Activated naive CD4-positive, alpha-beta T cell treated with anti-CD3 and anti-CD28 coated beads for 36 hours (primary cell): Measurements from ENCODE around the gene WDR35. TPM values are rescaled to one million over a fixed set of nuclear protein-coding genes. Genes with fewer than 3 reads are reported as not detected.

Experiments used
- CTCF ChIA-PET: fragments of 350-600 bp; sonication (Branson Sonifier 250); formaldehyde crosslinking; loops from one replicate; lab custom pipeline; 2021; ENCODE audit warnings: antibody characterized with exemption; lab: Charles Lee
- DNase-seq: peaks from one replicate; pipeline ENCODE4 v3.0.0-alpha.2; 2020
- H3K27ac Mint-ChIP-seq: one replicate; pipeline ENCODE4 v1.8.0; 2021; ENCODE audit warnings: mild to moderate bottlenecking, mixed read lengths
- H3K27me3 Mint-ChIP-seq: one replicate; pipeline ENCODE4 v1.8.0; 2021; ENCODE audit warnings: low read depth, mixed read lengths
- H3K36me3 Mint-ChIP-seq: one replicate; pipeline ENCODE4 v1.8.0; 2021; ENCODE audit warnings: low read depth, mixed read lengths
- H3K4me1 Mint-ChIP-seq: one replicate; pipeline ENCODE4 v1.8.0; 2021; ENCODE audit warnings: low read depth, mixed read lengths
- H3K4me3 Mint-ChIP-seq: one replicate; pipeline ENCODE4 v1.8.0; 2021; ENCODE audit warnings: mild to moderate bottlenecking, moderate library complexity, mixed read lengths
- H3K9me3 Mint-ChIP-seq: one replicate; pipeline ENCODE4 v1.8.0; 2021; ENCODE audit warnings: mixed read lengths
- intact Hi-C: fragments of 100-400 bp; cut with micrococcal nuclease; formaldehyde crosslinking; loops from one replicate; pipeline ENCODE4 v1.15.1; 2023
- total RNA-seq, 2 experiments: library from RNA; stranded (reverse); gene quantifications; one replicate each; pipeline ENCODE4 v1.2.3, GENCODE V29; 2021

Gene WDR35
- total RNA-seq, 2 experiments from 2014 or later, result 4.3 to 4.4 TPM

DNA sequence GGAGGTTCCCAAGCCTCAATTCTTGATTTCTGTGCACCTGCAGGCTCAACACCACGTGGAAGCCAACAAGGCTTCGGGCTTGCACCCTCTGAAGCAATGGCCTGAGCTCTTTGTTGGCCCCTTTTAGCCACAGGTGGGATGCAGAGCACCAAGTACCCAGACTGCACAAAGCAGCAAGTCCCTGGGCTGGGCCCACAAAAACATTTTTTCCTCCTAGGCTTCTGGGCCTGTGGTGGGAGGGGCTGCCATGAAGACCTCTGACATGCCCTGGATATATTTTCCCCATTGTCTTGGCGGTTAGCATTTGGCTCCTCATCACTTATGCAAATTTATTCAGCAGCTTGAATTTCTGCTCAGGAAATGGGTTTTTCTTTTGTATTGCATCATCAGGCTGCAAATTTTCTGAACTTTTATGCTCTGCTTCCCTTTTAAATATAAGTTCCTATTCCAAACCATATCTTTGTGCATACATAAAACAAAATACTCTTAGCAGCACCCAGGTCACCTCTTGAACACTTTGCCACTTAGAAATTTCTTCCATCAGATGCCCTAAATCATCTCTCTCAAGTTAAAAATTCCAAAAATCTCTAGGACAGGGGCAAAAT is 31.6 kb upstream of the WDR35 start:
- H3K9me3 Mint-ChIP-seq, result peaks cover 23% of the 10 kb centered on the region
- no peaks in the 10 kb centered on the region for H3K27me3 Mint-ChIP-seq
- no peak overlapping the region for H3K27ac Mint-ChIP-seq
- peaks cover 8% of the 10 kb centered on the region for H3K36me3 Mint-ChIP-seq
- CTCF ChIA-PET, result no interaction called here
- no peaks in the 10 kb centered on the region for H3K4me1 Mint-ChIP-seq
- DNase-seq, result no peak
- intact Hi-C loops, result no loop called here
- H3K4me3 Mint-ChIP-seq, result no peak overlapping the region

DNA sequence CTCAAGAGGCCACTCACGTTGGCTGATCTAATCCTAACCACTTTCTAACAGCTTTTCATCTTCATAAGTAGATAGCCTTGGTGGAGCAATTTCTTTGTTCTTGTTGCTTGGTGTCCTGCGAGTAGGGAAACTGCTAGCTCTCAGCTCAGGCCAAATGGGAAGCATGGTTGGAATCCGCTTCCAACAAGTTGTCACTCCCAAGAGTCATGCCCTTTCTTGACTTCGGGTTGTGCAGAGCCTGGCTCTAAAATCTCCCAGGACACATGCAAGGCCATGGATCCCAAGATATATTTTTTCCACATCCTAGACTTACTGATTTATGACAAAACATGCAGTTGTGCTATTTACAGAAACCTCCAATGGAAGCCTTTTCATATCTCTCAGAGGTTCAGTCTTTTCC is 29.8 kb upstream of the WDR35 start:
- intact Hi-C loops, result loop anchor here (10.0 kb wide), 2 partner anchors 205 to 625 kb away; partner anchors contain the start of gene SDC1
- no peak overlapping the region for H3K27ac Mint-ChIP-seq
- no peaks in the 10 kb centered on the region for H3K4me1 Mint-ChIP-seq
- H3K4me3 Mint-ChIP-seq, result no peak overlapping the region
- H3K27me3 Mint-ChIP-seq, result peaks cover 2% of the 10 kb centered on the region
- DNase-seq, result no peak
- CTCF ChIA-PET, result no interaction called here
- H3K36me3 Mint-ChIP-seq, result peaks cover 8% of the 10 kb centered on the region
- peaks cover 23% of the 10 kb centered on the region for H3K9me3 Mint-ChIP-seq

DNA sequence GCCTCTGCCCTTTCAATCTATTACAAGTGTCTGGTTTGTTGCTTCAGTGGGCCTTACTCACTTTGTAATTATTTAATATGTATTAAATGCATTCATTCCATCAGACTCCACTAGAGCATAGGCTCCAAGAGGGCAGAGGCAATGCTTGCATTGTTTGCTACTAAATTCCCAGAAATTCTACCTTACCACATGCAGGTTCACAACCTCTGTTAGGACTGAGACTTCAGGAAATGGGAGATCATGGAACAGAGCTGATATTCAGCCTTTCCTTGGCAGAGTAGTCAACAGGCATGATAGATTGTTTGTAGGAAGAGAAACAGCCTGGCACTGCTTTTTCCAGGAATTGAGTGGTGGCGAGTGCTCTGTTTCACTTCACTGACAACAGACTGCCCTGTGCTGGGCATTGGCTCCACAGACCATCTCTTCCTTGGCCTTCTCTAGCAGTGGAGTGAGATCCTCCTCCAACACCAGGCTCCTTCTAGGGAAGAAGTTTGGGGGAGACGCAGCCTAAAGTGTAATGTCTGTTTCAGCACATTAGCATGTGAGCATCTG is 28.8 kb upstream of the WDR35 start:
- H3K9me3 Mint-ChIP-seq, result peaks cover 23% of the 10 kb centered on the region
- no peak for DNase-seq
- H3K27ac Mint-ChIP-seq, result no peak overlapping the region
- H3K36me3 Mint-ChIP-seq, result peaks cover 7% of the 10 kb centered on the region
- H3K4me3 Mint-ChIP-seq, result no peak overlapping the region
- CTCF ChIA-PET, result no interaction called here
- no peaks in the 10 kb centered on the region for H3K4me1 Mint-ChIP-seq
- intact Hi-C loops, result loop anchor here (10.0 kb wide), 2 partner anchors 206 to 626 kb away; partner anchors contain the start of gene SDC1
- H3K27me3 Mint-ChIP-seq, result peaks cover 6% of the 10 kb centered on the region

DNA sequence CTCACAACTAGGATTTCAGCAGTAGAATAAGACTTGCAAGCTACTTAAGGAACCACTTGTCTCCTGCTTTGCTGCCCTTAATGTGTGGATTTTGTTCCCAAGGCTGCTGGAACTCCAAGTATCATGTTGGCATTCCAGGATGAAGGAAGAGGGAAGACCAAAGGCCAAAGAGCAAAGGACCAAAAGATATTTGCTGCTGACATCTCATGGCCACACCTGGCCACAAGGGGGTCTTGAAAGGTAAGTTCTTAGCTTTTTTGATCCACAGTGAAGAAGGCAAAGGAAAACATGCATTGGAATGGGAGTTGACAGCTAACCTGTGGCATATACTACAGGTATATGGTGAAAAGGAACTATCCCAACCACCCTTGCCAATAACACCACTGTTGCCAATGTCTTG is 26.4 kb upstream of the WDR35 start:
- H3K36me3 Mint-ChIP-seq, result peaks cover 4% of the 10 kb centered on the region
- no peak overlapping the region for H3K4me3 Mint-ChIP-seq
- intact Hi-C loops, result loop anchor here (10.0 kb wide), 2 partner anchors 208 to 628 kb away; partner anchors contain the start of gene SDC1
- CTCF ChIA-PET, result interaction anchor here (0.6 to 3.6 kb wide), 16 partner anchors 11 to 222 kb away, joined by 3 to 27 read pairs (median 6); partner anchors contain the start of gene WDR35
- peaks cover 11% of the 10 kb centered on the region for H3K9me3 Mint-ChIP-seq
- peaks cover 8% of the 10 kb centered on the region for H3K4me1 Mint-ChIP-seq
- no peak for DNase-seq
- no peak overlapping the region for H3K27ac Mint-ChIP-seq
- H3K27me3 Mint-ChIP-seq, result peaks cover 21% of the 10 kb centered on the region

DNA sequence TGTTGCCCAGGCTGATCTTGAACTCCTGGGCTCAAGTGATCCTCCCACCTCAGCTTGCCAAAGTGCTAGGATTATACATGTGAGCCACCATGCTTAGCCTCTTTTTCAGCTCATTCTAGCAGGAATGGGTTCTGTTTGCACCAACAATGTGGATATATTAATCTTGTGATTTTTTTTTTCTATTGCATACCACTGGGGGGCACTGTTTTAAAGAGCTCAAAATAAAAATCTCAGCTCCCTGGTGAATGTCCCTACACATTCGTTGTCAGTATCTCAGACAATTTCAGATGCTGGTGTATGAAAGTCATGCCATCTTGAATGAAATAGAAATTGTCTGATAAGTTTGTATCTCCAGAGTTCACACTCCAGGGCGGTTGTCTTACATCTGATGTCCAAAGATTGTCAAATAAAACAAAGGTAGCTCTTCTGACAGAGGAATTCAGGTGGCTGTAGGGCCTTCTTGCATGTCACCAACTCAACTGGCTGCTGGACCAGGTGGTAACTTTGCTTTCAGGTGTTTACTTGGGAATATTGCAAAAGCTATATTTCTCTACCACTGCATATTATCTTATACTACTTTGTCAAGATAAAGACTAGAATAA is 25.7 kb upstream of the WDR35 start:
- no peak overlapping the region for H3K4me3 Mint-ChIP-seq
- peaks cover 28% of the 10 kb centered on the region for H3K27me3 Mint-ChIP-seq
- intact Hi-C loops, result loop anchor here (1.0 to 10.0 kb wide), 5 partner anchors 35 to 629 kb away; partner anchors contain the start of gene SDC1
- CTCF ChIA-PET, result interaction anchor here (0.5 to 3.6 kb wide), 42 partner anchors 8 to 1574 kb away, joined by 3 to 27 read pairs (median 4); partner anchors contain the start of gene WDR35
- no peak for DNase-seq
- H3K36me3 Mint-ChIP-seq, result peaks cover 1% of the 10 kb centered on the region
- peaks cover 6% of the 10 kb centered on the region for H3K9me3 Mint-ChIP-seq
- H3K27ac Mint-ChIP-seq, result no peak overlapping the region
- H3K4me1 Mint-ChIP-seq, result peaks cover 8% of the 10 kb centered on the region

DNA sequence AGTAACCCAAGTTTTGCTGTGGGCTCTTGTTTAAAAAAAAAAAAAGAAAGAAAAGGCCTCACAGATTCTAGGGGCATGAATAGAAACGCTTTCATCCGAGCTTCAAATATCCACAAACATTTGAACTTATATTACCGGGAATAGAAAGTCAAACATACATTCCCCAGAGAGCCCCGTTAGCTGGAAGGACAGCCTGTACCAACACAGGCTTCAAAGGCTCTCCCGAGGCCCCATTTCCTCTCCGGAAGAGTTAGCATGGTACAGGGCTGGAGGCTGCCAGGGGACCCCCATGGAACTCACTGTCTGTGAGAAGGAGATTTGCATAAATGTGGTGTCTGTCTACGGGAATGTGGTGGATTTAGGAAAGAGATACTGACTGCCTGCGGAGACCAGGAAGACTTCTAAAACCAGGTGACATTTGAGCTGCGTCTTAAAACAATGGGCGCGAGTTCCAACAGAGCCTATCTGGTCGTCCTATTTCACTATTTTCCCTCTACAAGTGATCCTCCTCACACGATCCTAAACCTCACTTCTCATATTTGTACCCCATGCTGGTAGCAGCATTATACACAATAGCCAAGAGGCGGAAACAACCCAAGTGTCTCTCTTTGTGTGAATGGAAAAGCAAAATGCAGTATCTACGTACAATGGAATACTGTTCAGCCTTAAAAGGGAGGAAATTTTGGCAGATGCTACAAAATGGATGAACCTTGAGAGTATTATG is 23.4 kb upstream of the WDR35 start:
- no peak for DNase-seq
- Mint-ChIP-seq H3K27me3 (peaks cover 28% of the 10 kb centered on the region), H3K4me3 (peak overlapping the region; percentile 55), H3K27ac (no peak overlapping the region), H3K9me3 (no peaks in the 10 kb centered on the region), H3K4me1 (peaks cover 8% of the 10 kb centered on the region), H3K36me3 (no peaks in the 10 kb centered on the region)
- intact Hi-C loops, result loop anchor here (10.0 kb wide), 2 partner anchors 212 to 632 kb away; partner anchors contain the start of gene SDC1
- CTCF ChIA-PET, result interaction anchor here (0.6 to 3.6 kb wide), 6 partner anchors 11 to 1564 kb away, joined by 3 to 27 read pairs (median 4); no protein-coding TSS in a partner anchor

DNA sequence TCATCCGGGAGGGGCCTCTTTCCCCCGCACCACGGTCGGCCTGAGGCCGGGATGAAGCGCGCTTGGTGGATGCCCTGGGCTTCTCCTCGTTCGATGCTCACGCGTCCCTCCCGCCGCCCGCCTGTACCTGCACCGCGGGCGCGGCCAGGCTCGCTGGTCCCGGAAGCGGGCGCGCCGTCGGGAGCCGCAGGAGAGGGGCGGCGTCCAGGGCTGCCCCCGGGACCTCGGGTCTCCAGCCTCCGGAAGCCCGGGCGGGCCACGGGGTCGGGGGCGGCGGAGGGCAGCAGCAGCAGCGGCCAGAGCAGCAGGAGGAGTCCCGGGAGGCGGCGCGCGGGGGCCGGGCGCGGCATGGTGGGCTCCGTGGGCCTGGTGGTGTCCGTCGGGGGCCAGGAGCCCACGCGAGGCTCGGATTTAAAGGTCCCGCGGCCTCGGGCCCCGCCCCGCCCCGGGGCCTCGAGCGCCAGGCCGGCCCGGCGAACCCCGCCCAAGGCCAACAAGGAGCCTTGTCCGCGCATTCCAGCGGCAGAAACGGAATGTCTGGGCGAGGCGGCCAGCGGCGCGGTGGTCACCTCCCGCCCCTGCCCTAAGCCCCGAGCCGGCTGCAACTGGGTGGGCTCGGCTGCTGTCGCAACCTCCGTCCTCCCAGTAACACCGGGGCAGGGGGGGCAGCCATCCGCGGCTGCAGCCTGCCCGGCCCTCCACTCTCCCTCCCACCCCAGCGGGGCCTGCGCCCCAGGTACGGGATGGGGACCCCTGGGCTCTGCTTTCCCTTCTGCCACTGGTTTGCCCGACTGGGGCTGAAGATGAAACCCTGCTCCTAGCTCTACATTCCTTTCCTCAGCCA is 22.6 kb upstream of the WDR35 start, which contains the start of gene MATN3:
Gene MATN3 (minus strand): TSS at position 387 of the 844 bp plus-strand sequence. CDS start 37 bp downstream, at position 350.
- CTCF ChIA-PET, result interaction anchor here (0.6 to 1.6 kb wide), 2 partner anchors 10 to 1563 kb away, joined by 4 read pairs; no protein-coding TSS in a partner anchor
- peak within 1 kb of the TSS; percentile 62 for H3K4me3 Mint-ChIP-seq
- H3K36me3 Mint-ChIP-seq, result no peaks in the 10 kb centered on the region
- intact Hi-C loops, result loop anchor here (10.0 kb wide), 2 partner anchors 212 to 632 kb away; partner anchors contain the start of gene SDC1
- H3K9me3 Mint-ChIP-seq, result no peaks in the 10 kb centered on the region
- DNase-seq, result peak; percentile 11
- peaks cover 31% of the 10 kb centered on the region for H3K27me3 Mint-ChIP-seq
- no peak within 1 kb of the TSS for H3K27ac Mint-ChIP-seq
- H3K4me1 Mint-ChIP-seq, result peaks cover 8% of the 10 kb centered on the region

DNA sequence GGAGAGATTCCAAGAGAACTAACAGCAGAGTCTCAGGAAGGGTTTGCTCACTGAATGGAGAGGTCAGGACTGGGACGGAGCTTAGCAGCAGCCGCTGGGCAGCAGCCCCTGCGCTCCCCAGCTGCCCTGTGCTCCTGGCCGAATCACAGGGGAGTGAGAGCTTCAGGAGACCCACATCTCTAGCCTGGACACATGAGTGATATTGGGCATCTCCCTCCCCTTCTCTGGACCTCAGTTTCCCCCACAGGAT is 22.1 kb upstream of the WDR35 start:
- CTCF ChIA-PET, result no interaction called here
- H3K27ac Mint-ChIP-seq, result no peak overlapping the region
- no peak for DNase-seq
- peaks cover 32% of the 10 kb centered on the region for H3K27me3 Mint-ChIP-seq
- H3K36me3 Mint-ChIP-seq, result no peaks in the 10 kb centered on the region
- H3K9me3 Mint-ChIP-seq, result no peaks in the 10 kb centered on the region
- intact Hi-C loops, result loop anchor here (10.0 kb wide), 2 partner anchors 213 to 633 kb away; partner anchors contain the start of gene SDC1
- peaks cover 8% of the 10 kb centered on the region for H3K4me1 Mint-ChIP-seq
- H3K4me3 Mint-ChIP-seq, result peak overlapping the region; percentile 62

DNA sequence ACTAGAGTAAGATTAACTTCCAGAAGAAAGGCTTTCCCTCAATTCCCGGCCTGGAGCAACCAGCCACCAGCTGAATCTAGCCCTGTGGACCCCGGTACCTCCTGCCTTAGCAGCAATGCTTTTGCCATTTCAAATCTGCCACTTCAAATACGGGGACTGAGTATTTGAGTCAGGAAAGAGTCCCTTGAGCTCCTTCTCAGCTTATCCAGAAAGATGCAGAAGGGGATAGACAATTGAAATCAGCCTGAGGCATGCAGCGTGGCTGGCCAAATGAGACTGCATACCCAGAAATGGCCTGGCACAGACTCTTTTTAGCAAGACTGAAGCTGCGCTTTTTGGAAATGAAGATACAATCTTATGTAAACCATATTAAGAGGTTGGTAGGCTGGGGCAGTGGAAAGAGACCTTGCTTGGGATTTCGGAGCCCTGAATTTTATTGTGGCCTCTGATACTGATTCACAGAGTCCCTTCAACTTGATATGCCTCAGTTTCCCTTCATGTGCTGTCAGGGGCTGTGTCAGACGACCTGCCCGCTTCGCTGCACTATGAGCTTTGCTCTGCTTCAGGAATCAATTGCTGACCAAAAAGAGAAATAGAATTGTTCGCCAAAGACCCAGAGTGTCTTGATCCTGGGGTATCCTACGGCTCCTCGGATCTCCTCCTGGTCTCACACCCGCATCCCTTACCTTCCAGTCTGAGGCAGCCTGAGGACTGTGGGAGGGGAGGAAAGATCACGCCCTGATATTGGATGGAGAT is 21.5 kb upstream of the WDR35 start:
- peaks cover 8% of the 10 kb centered on the region for H3K4me1 Mint-ChIP-seq
- DNase-seq, result no peak
- H3K4me3 Mint-ChIP-seq, result peak overlapping the region; percentile 62
- intact Hi-C loops, result loop anchor here (10.0 kb wide), 2 partner anchors 213 to 633 kb away; partner anchors contain the start of gene SDC1
- H3K36me3 Mint-ChIP-seq, result no peaks in the 10 kb centered on the region
- CTCF ChIA-PET, result interaction anchor here (0.7 kb wide), 1 partner anchor 9 kb away, joined by 3 read pairs; no protein-coding TSS in a partner anchor
- no peak overlapping the region for H3K27ac Mint-ChIP-seq
- H3K27me3 Mint-ChIP-seq, result peaks cover 32% of the 10 kb centered on the region
- H3K9me3 Mint-ChIP-seq, result no peaks in the 10 kb centered on the region

DNA sequence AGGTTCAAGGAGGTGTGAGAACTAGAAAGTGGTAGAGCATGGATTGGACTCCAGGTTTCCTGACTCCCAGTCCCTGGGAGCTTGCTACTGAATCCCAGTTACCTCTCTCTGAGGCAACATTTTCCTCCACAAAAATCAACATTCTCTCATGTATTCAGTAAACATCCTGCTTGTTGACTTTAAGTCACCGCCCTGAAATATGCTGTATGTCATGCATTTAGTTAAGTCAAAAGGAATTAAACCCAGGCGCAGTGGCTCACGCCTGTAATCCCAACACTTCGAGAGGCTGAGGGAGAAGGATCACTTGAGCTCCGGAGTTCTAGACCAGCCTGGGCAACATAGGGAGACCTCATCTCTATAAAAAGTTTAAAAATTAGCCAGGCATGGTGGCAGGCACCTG is 18.8 kb upstream of the WDR35 start:
- intact Hi-C loops, result no loop called here
- no peak overlapping the region for H3K4me3 Mint-ChIP-seq
- CTCF ChIA-PET, result no interaction called here
- H3K9me3 Mint-ChIP-seq, result no peaks in the 10 kb centered on the region
- peaks cover 26% of the 10 kb centered on the region for H3K27me3 Mint-ChIP-seq
- H3K4me1 Mint-ChIP-seq, result peaks cover 8% of the 10 kb centered on the region
- no peak for DNase-seq
- no peaks in the 10 kb centered on the region for H3K36me3 Mint-ChIP-seq
- no peak overlapping the region for H3K27ac Mint-ChIP-seq
